Pancreas (tissue), 10 donors: ENCODE data around the gene CLINT1. TPM values are rescaled to one million over a fixed set of nuclear protein-coding genes. Genes with fewer than 3 reads are reported as not detected.

Source experiments
- ATAC-seq, 4 donors: fragments of 200-7000 bp; cut with Tn5 transposase; one replicate each; pipeline versions ENCODE4 v1.8.0 to v1.9.1; 2020; ENCODE audit warnings: mild to moderate bottlenecking in 4 of 4, moderate library complexity in 4 of 4
- DNase-seq, 6 donors: peaks; one replicate each; pipeline ENCODE4 v3.0.0-alpha.2; 2020
- FAIRE-seq: peaks from 2 replicates; lab custom pipeline; 2012; peaks lifted over from hg19 to GRCh38; lab: Jason Lieb, UNC
- H3K27ac ChIP-seq, 4 donors: fragments of 200-600 bp; sonication (generic); 1 replicate in 3 of 4; 2 replicates in 1 of 4; pipeline versions ENCODE4 v1.5.0 to v1.8.0; 2020
- H3K27me3 ChIP-seq, 4 donors: fragments of 200-600 bp; one replicate each; pipeline ENCODE4 v1.8.0; 2021
- H3K36me3 ChIP-seq, 3 donors: fragments of 200-600 bp; sonication (generic) in 1 of 3; one replicate each; pipeline versions ENCODE4 v1.5.0 to v1.8.0; 2020 to 2021
- H3K4me1 ChIP-seq, 3 donors: fragments of 200-600 bp; one replicate each; pipeline ENCODE4 v1.8.0; 2021
- H3K4me3 ChIP-seq, 4 donors: fragments of 200-600 bp; sonication (generic) in 2 of 4; one replicate each; pipeline versions ENCODE4 v1.5.0 to v1.8.0; 2020 to 2021
- H3K9me3 ChIP-seq, 4 donors: fragments of 200-600 bp; one replicate each; pipeline ENCODE4 v1.8.0; 2021
- CTCF ChIP-seq, 4 donors: fragments of 200-600 bp; sonication (generic) in 3 of 4; IDR thresholded peaks; one replicate each; pipeline versions ENCODE4 v1.5.0 to v1.8.0; 2021; ENCODE audit warnings: antibody characterized with exemption in 4 of 4
- WGBS, 2 donors: extraction: QIAGEN DNeasy Blood & Tissue Kit; methylation state at CpG; one replicate each; pipeline ENCODE4 v1.1.7; 2013; 5-methylcytosine and 5-hydroxymethylcytosine counted together
- intact Hi-C, 3 donors: fragments of 100-400 bp; cut with DNase I; formaldehyde crosslinking; loops; one replicate each; pipeline versions ENCODE4 v1.11.1 to v1.14.2; 2022
- polyA plus RNA-seq, 2 donors: library from polyadenylated mRNA; stranded (reverse); fragments of 200-250 nt; gene quantifications; one replicate each; pipeline ENCODE4 v1.2.3, GENCODE V29; 2013
- total RNA-seq, 6 donors: library from RNA; stranded (reverse); fragmentation: NEBNext Ultra II Directional in 4 of 6; extraction: Animal tissue kit (Norgen Biotek cat#: 25700) in 4 of 6; gene quantifications; one replicate each; pipeline versions ENCODE4 v1.2.1 to v1.2.4, GENCODE V29; 2021 to 2023
- donor health status: healthy with polysubstance abuse.
- donor health status: DM: no; HTN: no; CAD: no; lungs with moderate emphysema.
- donor health status: DM: no; HTN: no; CAD: no.
- donor health status: control.
- donor health status: control.
- donor health status: Bipolar disorder and iron deficiency.
- donor health status: DM: yes; HTN: yes; CAD: no.
- donor health status: DM: no; HTN: no; CAD: no.
- donor health status: DM: no; HTN: no; CAD: no.
- donor health status: DM: yes; HTN: yes; CAD: no.

CLINT1 gene
- total and polyA plus RNA-seq, 8 donors: 23.5 to 62.5 (median 37.9) TPM

DNA sequence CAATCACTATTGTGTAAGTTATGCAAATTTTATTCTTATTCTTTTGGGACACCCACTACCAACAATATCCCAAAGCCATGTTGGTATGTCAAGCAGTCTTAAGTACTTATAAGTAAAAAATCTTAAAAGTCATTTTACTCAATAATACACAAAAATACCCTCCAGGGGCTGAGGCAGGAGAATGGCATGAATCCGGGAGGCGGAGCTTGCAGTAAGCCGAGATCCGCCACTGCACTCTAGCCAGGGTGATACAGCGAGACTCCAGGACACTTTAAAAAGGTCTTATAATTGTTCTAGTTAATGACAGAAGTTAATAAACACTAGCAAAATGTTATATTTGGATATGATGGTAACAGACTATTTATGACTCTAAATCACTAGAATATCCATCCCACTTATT is 16.8 kb downstream of the CLINT1 start:
- ATAC-seq: peak in 2 of 4 donors; percentile 42 to 56
- Histone ChIP-seq H3K4me3 (no peak overlapping the region), H3K4me1 (peaks cover 5 to 28% (median 27%) of the 10 kb centered on the region in 3 donors), H3K27me3 (no peaks in the 10 kb centered on the region), H3K9me3 (no peaks in the 10 kb centered on the region), H3K36me3 (no peaks in the 10 kb centered on the region), H3K27ac (no peak overlapping the region)
- TF ChIP-seq CTCF (IDR thresholded peaks at IDR 0.05): no peak
- 50 to 59% methylated on average over 5 of the region's 5 CpGs for WGBS, 2 donors
- no peak for DNase-seq
- intact Hi-C loops: no loop called here
- FAIRE-seq: no peak

DNA sequence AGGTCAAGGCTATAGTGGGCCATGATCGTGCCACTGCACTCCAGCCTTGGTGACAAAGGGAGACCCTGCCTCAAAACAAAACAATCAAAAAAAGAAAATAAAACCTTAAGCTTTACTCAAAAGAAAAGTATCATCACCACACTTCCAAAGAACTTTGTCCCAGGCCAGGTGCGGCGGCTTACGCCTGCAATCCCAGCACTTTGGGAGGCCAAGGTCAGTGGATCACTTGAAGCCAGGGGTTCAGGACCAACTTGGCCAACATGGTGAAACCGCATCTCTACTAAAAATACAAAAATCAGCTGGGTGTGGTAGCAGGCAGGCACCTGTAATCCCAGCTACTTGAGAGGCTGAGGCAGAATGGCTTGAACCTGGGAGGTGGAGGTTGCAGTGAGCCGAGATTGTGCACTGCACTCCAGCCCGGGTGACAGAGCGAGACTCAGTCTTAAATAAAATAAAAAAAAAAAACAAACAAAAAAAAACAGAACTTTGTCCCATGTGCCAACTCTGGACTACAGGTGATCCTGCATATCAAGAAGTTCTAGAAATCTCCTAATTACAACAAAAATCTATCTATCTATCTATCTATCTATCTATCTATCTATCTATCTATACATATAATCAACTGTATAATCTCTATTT is 19.7 kb downstream of the CLINT1 start:
- 64 to 68% methylated on average over 8 of the region's 8 CpGs for WGBS, 2 donors
- ATAC-seq (no peak), FAIRE-seq (no peak), DNase-seq (no peak)
- Histone ChIP-seq H3K27me3 (no peaks in the 10 kb centered on the region), H3K27ac (no peak overlapping the region), H3K36me3 (no peaks in the 10 kb centered on the region), H3K9me3 (no peaks in the 10 kb centered on the region), H3K4me3 (no peak overlapping the region), H3K4me1 (peaks cover 0 to 26% (median 22%) of the 10 kb centered on the region in 3 donors)
- no peak for TF ChIP-seq CTCF (IDR thresholded peaks at IDR 0.05)
- intact Hi-C loops: no loop called here

DNA sequence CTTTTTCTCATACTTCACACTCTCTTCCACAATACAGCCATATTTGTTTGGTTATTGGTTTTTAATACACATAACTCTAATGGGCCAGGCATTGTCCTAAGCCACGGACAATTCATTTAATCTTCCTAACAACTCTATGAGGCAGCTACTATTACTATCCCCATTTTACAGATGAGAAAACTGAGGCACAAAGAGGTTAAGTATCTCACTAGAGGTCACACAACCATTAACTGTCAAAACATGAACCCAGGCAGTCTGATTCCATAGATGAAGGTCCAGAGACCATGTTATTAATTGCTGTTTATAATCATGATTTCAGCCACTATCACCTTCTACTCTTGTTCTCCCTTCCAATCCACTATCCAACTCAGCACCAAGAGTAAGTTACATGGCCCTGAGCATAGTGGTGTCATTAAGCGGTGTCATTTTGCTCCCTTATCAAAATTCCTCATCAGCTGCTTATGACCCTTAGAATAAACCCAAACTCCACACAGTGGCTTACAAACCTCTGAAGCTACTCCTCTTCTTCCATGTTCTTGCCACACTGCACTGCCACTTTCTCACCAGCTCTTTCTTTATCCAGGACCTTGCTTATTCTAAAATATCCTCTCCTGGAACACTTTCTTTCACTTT is 22.7 kb downstream of the CLINT1 start:
- 88 to 94% methylated on average over 2 of the region's 2 CpGs for WGBS, 2 donors
- ATAC-seq (no peak), FAIRE-seq (no peak), DNase-seq (no peak)
- no peak for TF ChIP-seq CTCF (IDR thresholded peaks at IDR 0.05)
- H3K9me3 ChIP-seq: no peaks in the 10 kb centered on the region
- no peak overlapping the region for H3K4me3 ChIP-seq
- H3K4me1 ChIP-seq: peaks cover 0 to 8% (median 7%) of the 10 kb centered on the region in 3 donors
- no peak overlapping the region for H3K27ac ChIP-seq
- no peaks in the 10 kb centered on the region for H3K27me3 ChIP-seq
- no peaks in the 10 kb centered on the region for H3K36me3 ChIP-seq
- intact Hi-C loops: no loop called here

DNA sequence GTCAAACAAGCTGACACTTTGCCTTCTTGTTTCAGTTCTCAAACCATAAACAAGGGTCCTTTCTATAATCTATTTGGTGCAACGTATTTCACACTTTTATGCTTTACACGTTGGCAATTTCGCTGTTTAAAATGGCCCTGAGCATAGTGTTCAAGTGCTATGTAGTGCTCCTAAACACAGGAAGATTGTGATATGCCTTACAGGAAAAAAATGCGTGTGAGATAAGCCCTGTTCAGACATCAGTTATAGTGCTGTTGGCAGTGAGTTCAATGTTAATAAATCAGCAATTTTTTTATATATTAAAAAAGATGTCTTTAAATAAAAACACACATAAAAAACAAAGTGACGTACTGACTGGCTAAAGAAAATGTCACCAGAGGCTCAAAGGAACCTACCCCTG is 23.9 kb downstream of the CLINT1 start:
- no peak overlapping the region for H3K27ac ChIP-seq
- DNase-seq: no peak
- FAIRE-seq: no peak
- no peaks in the 10 kb centered on the region for H3K9me3 ChIP-seq
- H3K27me3 ChIP-seq: no peaks in the 10 kb centered on the region
- H3K4me1 ChIP-seq: peaks cover 0 to 8% (median 7%) of the 10 kb centered on the region in 3 donors
- no peak overlapping the region for H3K4me3 ChIP-seq
- ATAC-seq: no peak
- no peaks in the 10 kb centered on the region for H3K36me3 ChIP-seq
- 55 to 65% methylated on average over 5 of the region's 5 CpGs for WGBS, 2 donors
- TF ChIP-seq CTCF (IDR thresholded peaks at IDR 0.05): no peak
- intact Hi-C loops: no loop called here
